ENCODE results near the gene CEP78. TPM values are rescaled to one million over a fixed set of nuclear protein-coding genes. Genes with fewer than 3 reads are reported as not detected.

Gene CEP78
- total RNA-seq, 1 experiment from 2014 or later, result 10.1 TPM

GRCh38 chr9:78286946-78287388 is 51.1 kb downstream of the CEP78 start:
- ChIA-PET CTCF (no interaction called here), POLR2A (no interaction called here)
- DNase-seq, result no peak
- Histone ChIP-seq H3K36me3 (ENCODE audit: control insufficient read depth, insufficient read depth, low read length) (no peaks in the 10 kb centered on the region), H3K4me3 (ENCODE audit: low read depth, low read length) (no peak overlapping the region), H3K4me1 (no peaks in the 10 kb centered on the region), H3K27me3 (replicated peaks; ENCODE audit: control insufficient read depth, insufficient read depth, low read length) (no peaks in the 10 kb centered on the region), H3K9me3 (no peaks in the 10 kb centered on the region)
- H3K36me3 Mint-ChIP-seq (ENCODE audit: insufficient read depth, unreplicated experiment), result no peaks in the 10 kb centered on the region
- H3K4me1 Mint-ChIP-seq (ENCODE audit: low read depth, unreplicated experiment), result no peaks in the 10 kb centered on the region
- TF ChIP-seq CTCF (IDR thresholded peaks at IDR 0.05; ENCODE audit: insufficient read depth in 1 of 2, low read depth in 1 of 2, low read length in 1 of 2, severe bottlenecking in 1 of 2, unreplicated experiment in 1 of 2), result no peak
- no TSS peak for BruUV-seq (replicated peaks)
- no peak overlapping the region for H3K4me3 Mint-ChIP-seq (ENCODE audit: unreplicated experiment)
- no peaks in the 10 kb centered on the region for H3K9me3 Mint-ChIP-seq (ENCODE audit: unreplicated experiment)
- intact Hi-C loops (cut with micrococcal nuclease; ENCODE audit: unreplicated experiment), result no loop called here
- no peak overlapping the region for H3K27ac Mint-ChIP-seq (ENCODE audit: unreplicated experiment)
- H3K27me3 Mint-ChIP-seq (ENCODE audit: insufficient read depth, unreplicated experiment), result no peaks in the 10 kb centered on the region

GRCh38 chr9:78288214-78288892 is 52.5 kb downstream of the CEP78 start:
- Mint-ChIP-seq H3K9me3 (ENCODE audit: unreplicated experiment) (no peaks in the 10 kb centered on the region), H3K4me1 (ENCODE audit: low read depth, unreplicated experiment) (no peaks in the 10 kb centered on the region), H3K27ac (ENCODE audit: unreplicated experiment) (no peak overlapping the region), H3K27me3 (ENCODE audit: insufficient read depth, unreplicated experiment) (no peaks in the 10 kb centered on the region), H3K4me3 (ENCODE audit: unreplicated experiment) (no peak overlapping the region), H3K36me3 (ENCODE audit: insufficient read depth, unreplicated experiment) (no peaks in the 10 kb centered on the region)
- no peaks in the 10 kb centered on the region for H3K36me3 ChIP-seq (ENCODE audit: control insufficient read depth, insufficient read depth, low read length)
- ChIA-PET CTCF (no interaction called here), POLR2A (no interaction called here)
- no peaks in the 10 kb centered on the region for H3K27me3 ChIP-seq (replicated peaks; ENCODE audit: control insufficient read depth, insufficient read depth, low read length)
- no TSS peak for BruUV-seq (replicated peaks)
- H3K4me1 ChIP-seq, result no peaks in the 10 kb centered on the region
- intact Hi-C loops (cut with micrococcal nuclease; ENCODE audit: unreplicated experiment), result no loop called here
- H3K9me3 ChIP-seq, result no peaks in the 10 kb centered on the region
- H3K4me3 ChIP-seq (ENCODE audit: low read depth, low read length), result no peak overlapping the region
- TF ChIP-seq CTCF (IDR thresholded peaks at IDR 0.05; ENCODE audit: insufficient read depth in 1 of 2, low read depth in 1 of 2, low read length in 1 of 2, severe bottlenecking in 1 of 2, unreplicated experiment in 1 of 2), result no peak
- DNase-seq, result peak in 1 of 2 experiments; percentile 26

- no peaks in the 10 kb centered on the region for H3K9me3 ChIP-seq
- no TSS peak for BruUV-seq (replicated peaks)
These were observed 53.6 kb downstream of the CEP78 start for GRCh38 chr9:78289474-78289873.

More at GRCh38 chr9:78289474-78289873, 53.6 kb downstream of the CEP78 start:
- ChIA-PET CTCF (no interaction called here), POLR2A (no interaction called here)
- Histone ChIP-seq H3K36me3 (ENCODE audit: control insufficient read depth, insufficient read depth, low read length) (no peaks in the 10 kb centered on the region), H3K4me1 (no peaks in the 10 kb centered on the region), H3K4me3 (ENCODE audit: low read depth, low read length) (no peak overlapping the region), H3K27me3 (replicated peaks; ENCODE audit: control insufficient read depth, insufficient read depth, low read length) (no peaks in the 10 kb centered on the region)
- no peak for DNase-seq
- TF ChIP-seq CTCF (IDR thresholded peaks at IDR 0.05; ENCODE audit: insufficient read depth in 1 of 2, low read depth in 1 of 2, low read length in 1 of 2, severe bottlenecking in 1 of 2, unreplicated experiment in 1 of 2), result no peak
- Mint-ChIP-seq H3K27ac (ENCODE audit: unreplicated experiment) (no peak overlapping the region), H3K4me1 (ENCODE audit: low read depth, unreplicated experiment) (no peaks in the 10 kb centered on the region), H3K4me3 (ENCODE audit: unreplicated experiment) (no peak overlapping the region), H3K9me3 (ENCODE audit: unreplicated experiment) (no peaks in the 10 kb centered on the region), H3K27me3 (ENCODE audit: insufficient read depth, unreplicated experiment) (no peaks in the 10 kb centered on the region), H3K36me3 (ENCODE audit: insufficient read depth, unreplicated experiment) (no peaks in the 10 kb centered on the region)
- intact Hi-C loops (cut with micrococcal nuclease; ENCODE audit: unreplicated experiment), result no loop called here

Measured in Caco-2 (cell line).